Measurements from ENCODE around the gene H1-8.
"Not testable (repeated sequence)": the region's sequence is repeated elsewhere in the genome, so short reads cannot be mapped to it uniquely, and the experiment has no call there.

H1-8 gene

GRCh38 chr3:129504471-129505100 lies 38.4 kb upstream of the H1-8 start:
- no peak for TF ChIP-seq JUND (IDR thresholded peaks at IDR 0.05; ENCODE audit: low read depth)
- in situ Hi-C loops (cut with HindIII; ENCODE audit: low pct_unique_long_range_greater_than_20kb, low sequenced_read_pairs) = no loop called here

GRCh38 chr3:129505341-129505740 lies 37.6 kb upstream of the H1-8 start:
- in situ Hi-C loops (cut with HindIII; ENCODE audit: low pct_unique_long_range_greater_than_20kb, low sequenced_read_pairs) = no loop called here
- DNase-seq (ENCODE audit: low read depth in 1 of 2, low spot score in 1 of 2) = no peak

More at GRCh38 chr3:129504471-129505100, 38.4 kb upstream of the H1-8 start:
- no peak for DNase-seq (ENCODE audit: low read depth in 1 of 2, low spot score in 1 of 2)

GRCh38 chr3:129506231-129506742 lies 36.7 kb upstream of the H1-8 start:
- in situ Hi-C loops (cut with HindIII; ENCODE audit: low pct_unique_long_range_greater_than_20kb, low sequenced_read_pairs) = no loop called here
- peak in 1 of 2 experiments; percentile 96 for DNase-seq (ENCODE audit: low read depth in 1 of 2, low spot score in 1 of 2)
- TF ChIP-seq JUND (IDR thresholded peaks at IDR 0.05; ENCODE audit: low read depth) = peak; percentile 82; the same call in 1 of the 2 replicates

More at GRCh38 chr3:129505341-129505740, 37.6 kb upstream of the H1-8 start:
- no peak for TF ChIP-seq JUND (IDR thresholded peaks at IDR 0.05; ENCODE audit: low read depth)

GRCh38 chr3:129507181-129507831 lies 35.7 kb upstream of the H1-8 start:
- DNase-seq (ENCODE audit: low read depth in 1 of 2, low spot score in 1 of 2) = peak in 1 of 2 experiments; percentile 71
- in situ Hi-C loops (cut with HindIII; ENCODE audit: low pct_unique_long_range_greater_than_20kb, low sequenced_read_pairs) = no loop called here
- TF ChIP-seq JUND (IDR thresholded peaks at IDR 0.05; ENCODE audit: low read depth) = no peak

- no peak for TF ChIP-seq JUND (IDR thresholded peaks at IDR 0.05; ENCODE audit: low read depth)
- peak in 1 of 2 experiments; percentile 93 for DNase-seq (ENCODE audit: low read depth in 1 of 2, low spot score in 1 of 2)
- in situ Hi-C loops (cut with HindIII; ENCODE audit: low pct_unique_long_range_greater_than_20kb, low sequenced_read_pairs) = no loop called here
These were observed 30.4 kb upstream of the H1-8 start for GRCh38 chr3:129512595-129512994.

- in situ Hi-C loops (cut with HindIII; ENCODE audit: low pct_unique_long_range_greater_than_20kb, low sequenced_read_pairs) = no loop called here
- no peak for DNase-seq (ENCODE audit: low read depth in 1 of 2, low spot score in 1 of 2)
- TF ChIP-seq JUND (IDR thresholded peaks at IDR 0.05; ENCODE audit: low read depth) = no peak
These were observed 29.3 kb upstream of the H1-8 start for GRCh38 chr3:129513705-129514104.

GRCh38 chr3:129514110-129514509 lies 28.9 kb upstream of the H1-8 start:
- in situ Hi-C loops (cut with HindIII; ENCODE audit: low pct_unique_long_range_greater_than_20kb, low sequenced_read_pairs) = no loop called here
- TF ChIP-seq JUND (IDR thresholded peaks at IDR 0.05; ENCODE audit: low read depth) = no peak
- no peak for DNase-seq (ENCODE audit: low read depth in 1 of 2, low spot score in 1 of 2)

GRCh38 chr3:129514563-129514962 lies 28.4 kb upstream of the H1-8 start:
- TF ChIP-seq JUND (IDR thresholded peaks at IDR 0.05; ENCODE audit: low read depth) = no peak

GRCh38 chr3:129515108-129515820 lies 27.7 kb upstream of the H1-8 start:
- DNase-seq (ENCODE audit: low read depth in 1 of 2, low spot score in 1 of 2); in situ Hi-C loops (cut with HindIII; ENCODE audit: low pct_unique_long_range_greater_than_20kb, low sequenced_read_pairs): not testable (repeated sequence)

More at GRCh38 chr3:129514563-129514962, 28.4 kb upstream of the H1-8 start:
- no peak for DNase-seq (ENCODE audit: low read depth in 1 of 2, low spot score in 1 of 2)
- in situ Hi-C loops (cut with HindIII; ENCODE audit: low pct_unique_long_range_greater_than_20kb, low sequenced_read_pairs) = no loop called here

- in situ Hi-C loops (cut with HindIII; ENCODE audit: low pct_unique_long_range_greater_than_20kb, low sequenced_read_pairs); DNase-seq (ENCODE audit: low read depth in 1 of 2, low spot score in 1 of 2): not testable (repeated sequence)
These were observed 27.0 kb upstream of the H1-8 start for GRCh38 chr3:129515821-129516432.

GRCh38 chr3:129517516-129517915 lies 25.5 kb upstream of the H1-8 start:
- no peak for TF ChIP-seq JUND (IDR thresholded peaks at IDR 0.05; ENCODE audit: low read depth)
- in situ Hi-C loops (cut with HindIII; ENCODE audit: low pct_unique_long_range_greater_than_20kb, low sequenced_read_pairs) = no loop called here
- no peak for DNase-seq (ENCODE audit: low read depth in 1 of 2, low spot score in 1 of 2)

GRCh38 chr3:129518038-129518561 lies 24.9 kb upstream of the H1-8 start:
- no peak for DNase-seq (ENCODE audit: low read depth in 1 of 2, low spot score in 1 of 2)
- no peak for TF ChIP-seq JUND (IDR thresholded peaks at IDR 0.05; ENCODE audit: low read depth)
- in situ Hi-C loops (cut with HindIII; ENCODE audit: low pct_unique_long_range_greater_than_20kb, low sequenced_read_pairs) = no loop called here
